Neural cell (in vitro differentiated cells): Measurements from ENCODE around the gene SPTB. TPM values are rescaled to one million over a fixed set of nuclear protein-coding genes. Genes with fewer than 3 reads are reported as not detected.

Source experiments
- H2AFZ ChIP-seq: fragments of 200-600, 300-800 bp; sonication (generic), shearing (Covaris generic); 2 replicates; pipeline ENCODE4 v1.6.0; 2014; ENCODE audit warnings: low read depth, mild to moderate bottlenecking, antibody characterized with exemption, low read length, moderate library complexity
- H3F3A ChIP-seq: fragments of 200-600 bp; shearing (Covaris generic); 2 replicates; pipeline ENCODE4 v1.6.1; 2016; ENCODE audit warnings: mild to moderate bottlenecking, moderate library complexity, mixed read lengths, antibody characterized with exemption, low read length; ENCODE audit not compliant: insufficient read depth, poor library complexity, severe bottlenecking
- H3K27ac ChIP-seq: fragments of 200-600, 300-800 bp; sonication (generic), shearing (Covaris generic); 2 replicates; pipeline ENCODE4 v1.5.1; 2014; ENCODE audit warnings: mild to moderate bottlenecking, low read length, moderate library complexity
- H3K27me3 ChIP-seq: fragments of 300-800, 200-600 bp; sonication (generic), shearing (Covaris generic); 2 replicates; pipeline ENCODE4 v1.6.0; 2014; ENCODE audit warnings: mild to moderate bottlenecking, low read depth, low read length, moderate library complexity; ENCODE audit not compliant: insufficient read depth
- H3K36me3 ChIP-seq: fragments of 300-800, 200-600 bp; sonication (generic), shearing (Covaris generic); 2 replicates; pipeline ENCODE4 v1.5.1; 2014; ENCODE audit warnings: mild to moderate bottlenecking, antibody characterized with exemption, low read length, moderate library complexity; ENCODE audit not compliant: insufficient read depth
- H3K4me2 ChIP-seq: fragments of 300-800, 200-600 bp; sonication (generic), shearing (Covaris generic); 2 replicates; pipeline ENCODE4 v1.6.0; 2014; ENCODE audit warnings: mild to moderate bottlenecking, low read length
- H3K4me3 ChIP-seq: fragments of 300-800, 200-600 bp; sonication (generic), shearing (Covaris generic); 2 replicates; pipeline ENCODE4 v1.5.1; 2014; ENCODE audit warnings: mild to moderate bottlenecking, low read length, moderate library complexity
- H3K79me2 ChIP-seq: fragments of 200-600 bp; shearing (Covaris generic); replicated peaks from 2 replicates; pipeline ENCODE4 v1.6.0; 2014; ENCODE audit warnings: mild to moderate bottlenecking, low read length, moderate library complexity; ENCODE audit not compliant: insufficient read depth
- H3K9ac ChIP-seq: fragments of 300-800, 200-600 bp; sonication (generic), shearing (Covaris generic); 2 replicates; pipeline ENCODE4 v1.6.1; 2016; ENCODE audit warnings: mild to moderate bottlenecking, low read length, mixed read lengths
- H3K9me2 ChIP-seq: fragments of 200-600 bp; shearing (Covaris generic); 2 replicates; pipeline ENCODE4 v1.6.1; 2016; ENCODE audit warnings: mild to moderate bottlenecking, low read length, mixed read lengths; ENCODE audit not compliant: insufficient read depth
- H3K9me3 ChIP-seq: fragments of 200-600, 300-800 bp; sonication (generic), shearing (Covaris generic); 2 replicates; pipeline ENCODE4 v1.6.1; 2016; ENCODE audit warnings: mild to moderate bottlenecking, mixed run types, low read length, moderate library complexity, mixed read lengths
- H4K20me1 ChIP-seq: fragments of 200-600 bp; shearing (Covaris generic); 2 replicates; pipeline ENCODE4 v1.6.1; 2016; ENCODE audit warnings: mild to moderate bottlenecking, mixed run types; ENCODE audit not compliant: insufficient read depth
- EP300 ChIP-seq: fragments of 450-650 bp; conservative IDR thresholded peaks from 2 replicates; pipeline ENCODE4 v1.6.1; 2014; ENCODE audit warnings: antibody characterized with exemption, mild to moderate bottlenecking, moderate library complexity; ENCODE audit not compliant: poor library complexity, severe bottlenecking
- EZH2 ChIP-seq: fragments of 200-600, 300-800 bp; shearing (Covaris generic), sonication (generic); IDR thresholded peaks from 2 replicates; pipeline ENCODE4 v1.6.1; 2014; ENCODE audit warnings: antibody characterized with exemption, low read length, borderline replicate concordance, mild to moderate bottlenecking; ENCODE audit not compliant: insufficient read depth, poor library complexity, severe bottlenecking
- MXI1 ChIP-seq: fragments of 450-650 bp; conservative IDR thresholded peaks from 2 replicates; pipeline ENCODE4 v1.6.1; 2014; ENCODE audit warnings: antibody characterized with exemption, mild to moderate bottlenecking; ENCODE audit not compliant: poor library complexity, severe bottlenecking
- POLR2AphosphoS5 ChIP-seq: IDR thresholded peaks from 2 replicates; pipeline ENCODE4 v1.6.1; 2012
- RAD21 ChIP-seq: fragments of 450-650 bp; conservative IDR thresholded peaks from 2 replicates; pipeline ENCODE4 v1.6.1; 2014; ENCODE audit warnings: antibody characterized with exemption, mild to moderate bottlenecking, moderate library complexity
- SMC3 ChIP-seq: fragments of 450-650 bp; conservative IDR thresholded peaks from 2 replicates; pipeline ENCODE4 v1.6.1; 2014; ENCODE audit warnings: antibody characterized with exemption, mild to moderate bottlenecking, moderate library complexity; ENCODE audit not compliant: poor library complexity
- TAF1 ChIP-seq: IDR thresholded peaks from 2 replicates; pipeline ENCODE4 v1.6.1; 2012; ENCODE audit warnings: low read depth
- polyA plus RNA-seq: library from polyadenylated mRNA; depleted of rRNA; stranded (reverse); fragments of >200 nt; gene quantifications from 2 replicates; pipeline ENCODE4 v1.2.3, GENCODE V29; 2014
- TF ChIP-seq, protein P1 (sequence below): fragments of 450-650 bp; IDR thresholded peaks from 2 replicates; pipeline ENCODE4 v1.5.1; 2014; ENCODE audit warnings: antibody characterized with exemption, mild to moderate bottlenecking, moderate library complexity; ENCODE audit not compliant: poor library complexity, severe bottlenecking
- TF ChIP-seq, protein P2 (sequence below): IDR thresholded peaks from 2 replicates; pipeline ENCODE4 v1.6.1; 2012; ENCODE audit warnings: borderline replicate concordance

The SPTB gene
- polyA plus RNA-seq, 1 donor from 2014 or later = 1.9 TPM

DNA sequence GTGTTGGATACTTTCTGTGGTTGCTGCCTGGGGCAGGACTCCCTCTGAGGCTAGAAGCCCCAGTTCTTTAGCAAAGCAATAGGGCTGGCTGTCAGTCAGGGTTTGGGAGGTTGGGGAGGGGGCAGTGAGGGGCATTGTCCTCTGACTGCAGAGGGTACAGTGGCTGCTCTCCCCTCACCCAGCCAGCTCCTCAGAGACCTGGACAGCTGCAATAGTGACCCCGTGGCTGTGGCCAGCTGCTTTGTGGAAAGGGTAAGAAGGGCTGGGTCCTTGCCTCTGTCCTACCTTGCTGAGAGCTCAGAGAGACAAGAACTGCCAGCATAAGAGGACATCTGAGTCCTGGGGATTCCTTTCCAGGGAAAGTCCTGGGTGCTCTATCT lies 149.7 kb downstream of the SPTB start:
- H3K4me2 ChIP-seq = no peak overlapping the region
- H3K9me2 ChIP-seq = no peaks in the 10 kb centered on the region
- no peaks in the 10 kb centered on the region for H3K79me2 ChIP-seq
- no peak overlapping the region for H3K9ac ChIP-seq
- H3K4me3 ChIP-seq = no peak overlapping the region
- no peak overlapping the region for H3K27ac ChIP-seq
- no peaks in the 10 kb centered on the region for H3K9me3 ChIP-seq
- H4K20me1 ChIP-seq = no peaks in the 10 kb centered on the region
- no peak overlapping the region for H2AFZ ChIP-seq
- TF ChIP-seq EZH2 (no peak), POLR2AphosphoS5 (no peak), SMC3 (no peak), EP300 (no peak), TAF1 (no peak), RAD21 (no peak), MXI1 (no peak)
- TF ChIP-seq, protein P1, sequence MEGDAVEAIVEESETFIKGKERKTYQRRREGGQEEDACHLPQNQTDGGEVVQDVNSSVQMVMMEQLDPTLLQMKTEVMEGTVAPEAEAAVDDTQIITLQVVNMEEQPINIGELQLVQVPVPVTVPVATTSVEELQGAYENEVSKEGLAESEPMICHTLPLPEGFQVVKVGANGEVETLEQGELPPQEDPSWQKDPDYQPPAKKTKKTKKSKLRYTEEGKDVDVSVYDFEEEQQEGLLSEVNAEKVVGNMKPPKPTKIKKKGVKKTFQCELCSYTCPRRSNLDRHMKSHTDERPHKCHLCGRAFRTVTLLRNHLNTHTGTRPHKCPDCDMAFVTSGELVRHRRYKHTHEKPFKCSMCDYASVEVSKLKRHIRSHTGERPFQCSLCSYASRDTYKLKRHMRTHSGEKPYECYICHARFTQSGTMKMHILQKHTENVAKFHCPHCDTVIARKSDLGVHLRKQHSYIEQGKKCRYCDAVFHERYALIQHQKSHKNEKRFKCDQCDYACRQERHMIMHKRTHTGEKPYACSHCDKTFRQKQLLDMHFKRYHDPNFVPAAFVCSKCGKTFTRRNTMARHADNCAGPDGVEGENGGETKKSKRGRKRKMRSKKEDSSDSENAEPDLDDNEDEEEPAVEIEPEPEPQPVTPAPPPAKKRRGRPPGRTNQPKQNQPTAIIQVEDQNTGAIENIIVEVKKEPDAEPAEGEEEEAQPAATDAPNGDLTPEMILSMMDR = no peak
- TF ChIP-seq, protein P2, sequence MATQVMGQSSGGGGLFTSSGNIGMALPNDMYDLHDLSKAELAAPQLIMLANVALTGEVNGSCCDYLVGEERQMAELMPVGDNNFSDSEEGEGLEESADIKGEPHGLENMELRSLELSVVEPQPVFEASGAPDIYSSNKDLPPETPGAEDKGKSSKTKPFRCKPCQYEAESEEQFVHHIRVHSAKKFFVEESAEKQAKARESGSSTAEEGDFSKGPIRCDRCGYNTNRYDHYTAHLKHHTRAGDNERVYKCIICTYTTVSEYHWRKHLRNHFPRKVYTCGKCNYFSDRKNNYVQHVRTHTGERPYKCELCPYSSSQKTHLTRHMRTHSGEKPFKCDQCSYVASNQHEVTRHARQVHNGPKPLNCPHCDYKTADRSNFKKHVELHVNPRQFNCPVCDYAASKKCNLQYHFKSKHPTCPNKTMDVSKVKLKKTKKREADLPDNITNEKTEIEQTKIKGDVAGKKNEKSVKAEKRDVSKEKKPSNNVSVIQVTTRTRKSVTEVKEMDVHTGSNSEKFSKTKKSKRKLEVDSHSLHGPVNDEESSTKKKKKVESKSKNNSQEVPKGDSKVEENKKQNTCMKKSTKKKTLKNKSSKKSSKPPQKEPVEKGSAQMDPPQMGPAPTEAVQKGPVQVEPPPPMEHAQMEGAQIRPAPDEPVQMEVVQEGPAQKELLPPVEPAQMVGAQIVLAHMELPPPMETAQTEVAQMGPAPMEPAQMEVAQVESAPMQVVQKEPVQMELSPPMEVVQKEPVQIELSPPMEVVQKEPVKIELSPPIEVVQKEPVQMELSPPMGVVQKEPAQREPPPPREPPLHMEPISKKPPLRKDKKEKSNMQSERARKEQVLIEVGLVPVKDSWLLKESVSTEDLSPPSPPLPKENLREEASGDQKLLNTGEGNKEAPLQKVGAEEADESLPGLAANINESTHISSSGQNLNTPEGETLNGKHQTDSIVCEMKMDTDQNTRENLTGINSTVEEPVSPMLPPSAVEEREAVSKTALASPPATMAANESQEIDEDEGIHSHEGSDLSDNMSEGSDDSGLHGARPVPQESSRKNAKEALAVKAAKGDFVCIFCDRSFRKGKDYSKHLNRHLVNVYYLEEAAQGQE = no peak
- H3K27me3 ChIP-seq = no peaks in the 10 kb centered on the region
- peaks cover 15% of the 10 kb centered on the region for H3K36me3 ChIP-seq
- no peaks in the 10 kb centered on the region for H3F3A ChIP-seq

DNA sequence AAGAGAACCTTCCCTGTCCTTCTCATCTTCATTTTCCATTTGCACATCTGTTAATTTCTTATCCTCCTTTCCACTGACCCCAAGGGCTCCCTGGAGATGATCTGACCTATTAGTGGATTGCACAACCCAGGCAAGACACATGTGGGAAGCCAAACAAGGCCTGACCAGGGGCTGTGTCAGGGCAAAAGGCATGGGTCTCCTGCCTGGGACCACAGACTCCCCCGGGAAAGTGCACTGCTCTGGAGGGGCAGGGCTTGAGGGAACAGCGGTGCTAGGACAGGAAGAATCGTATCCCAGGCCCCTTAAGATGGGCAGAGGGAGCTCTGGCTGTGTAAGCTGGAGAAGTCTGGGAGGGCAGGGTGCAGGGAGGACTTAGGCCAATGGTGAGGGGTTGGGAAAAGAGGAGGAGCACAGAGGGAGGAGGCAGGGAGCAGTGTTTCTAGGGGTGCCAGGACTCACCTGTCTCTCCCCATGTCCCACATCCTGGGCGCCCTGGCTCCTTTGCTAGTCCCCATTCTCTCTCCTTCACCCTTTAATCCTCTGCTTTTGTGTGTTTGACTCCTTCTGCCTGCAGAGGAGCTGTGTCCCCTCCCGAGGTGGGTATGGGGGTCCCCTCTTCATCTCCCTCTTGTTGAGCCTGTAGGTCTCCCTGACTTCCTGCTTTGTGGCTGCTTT lies 150.2 kb downstream of the SPTB start:
- H3K27ac ChIP-seq = no peak overlapping the region
- H3F3A ChIP-seq = no peaks in the 10 kb centered on the region
- no peak overlapping the region for H3K4me3 ChIP-seq
- H3K79me2 ChIP-seq = no peaks in the 10 kb centered on the region
- H3K9me2 ChIP-seq = no peaks in the 10 kb centered on the region
- no peak overlapping the region for H3K4me2 ChIP-seq
- peaks cover 15% of the 10 kb centered on the region for H3K36me3 ChIP-seq
- TF ChIP-seq EZH2 (no peak), TAF1 (no peak), MXI1 (no peak), SMC3 (no peak), RAD21 (no peak), EP300 (no peak)
- no peaks in the 10 kb centered on the region for H3K9me3 ChIP-seq
- H2AFZ ChIP-seq = no peak overlapping the region
- no peak overlapping the region for H3K9ac ChIP-seq
- H3K27me3 ChIP-seq = no peaks in the 10 kb centered on the region
- no peaks in the 10 kb centered on the region for H4K20me1 ChIP-seq
